Activated CD8-positive, alpha-beta memory T cell treated with anti-CD3 and anti-CD28 coated beads for 48 hours (primary cell): ENCODE measurements around the gene CNP.
"Not testable (repeated sequence)": the region's sequence is repeated elsewhere in the genome, so short reads cannot be mapped to it uniquely, and the experiment has no call there.

Experiments used
- DNase-seq, 3 experiments: peaks; one replicate each; pipeline ENCODE4 v3.0.0-alpha.2; 2020; ENCODE audit warnings: low read depth in 2 of 3, low spot score in 2 of 3

The CNP gene

GRCh38 chr17:42001729-42002128 is 35.1 kb downstream of the CNP start:
- DNase-seq, result no peak

- no peak for DNase-seq
Measured at GRCh38 chr17:42002175-42002791, 35.7 kb downstream of the CNP start.

DNA sequence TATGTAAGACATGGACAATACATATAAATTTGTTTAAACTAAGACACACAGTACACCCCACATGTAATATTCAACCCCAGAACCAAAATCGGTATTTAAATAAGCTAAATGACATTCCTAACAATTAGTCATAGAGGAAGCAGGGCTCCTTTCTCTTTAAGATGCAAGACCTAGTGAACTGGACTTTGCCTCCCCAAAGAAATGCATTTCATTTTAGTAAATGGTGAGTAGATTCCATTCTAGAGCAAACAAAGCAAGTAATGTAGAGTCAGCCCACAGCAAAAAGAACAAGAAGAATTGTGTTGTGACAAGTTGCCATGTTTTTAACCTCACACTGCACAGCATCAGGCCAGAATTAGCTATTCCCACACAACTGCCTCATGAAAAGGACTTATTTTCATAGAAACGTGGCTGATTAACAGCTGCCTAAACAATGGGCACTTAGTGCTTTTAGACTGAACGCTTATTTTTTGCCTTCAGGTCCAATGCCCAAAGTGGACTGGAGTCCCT is 36.3 kb downstream of the CNP start:
- DNase-seq, result no peak

- no peak for DNase-seq
Measured at GRCh38 chr17:42005166-42005565, 38.6 kb downstream of the CNP start.

DNA sequence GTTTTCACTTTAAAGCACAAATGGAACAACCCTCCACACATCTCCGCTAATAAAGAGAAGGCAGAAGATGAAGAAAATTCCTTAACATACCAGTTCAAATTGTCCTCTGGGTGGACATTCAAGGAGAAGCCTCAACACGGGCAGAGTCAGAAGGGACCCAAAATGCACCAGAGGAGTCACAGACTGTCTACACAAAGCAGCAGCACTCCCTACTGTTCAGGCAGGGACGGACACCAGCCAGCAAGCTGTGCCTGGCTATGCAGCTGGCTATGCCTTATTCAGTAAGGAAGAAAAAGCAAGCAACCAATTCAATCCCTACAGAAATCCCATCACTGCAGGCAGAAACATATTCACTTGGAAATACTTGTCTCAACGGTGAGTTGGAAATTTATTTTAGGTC is 42.6 kb downstream of the CNP start:
- no peak for DNase-seq

GRCh38 chr17:42010266-42010680 is 43.7 kb downstream of the CNP start:
- DNase-seq, result not testable (repeated sequence)

- no peak for DNase-seq
Measured at GRCh38 chr17:42010898-42011516, 44.4 kb downstream of the CNP start.

DNA sequence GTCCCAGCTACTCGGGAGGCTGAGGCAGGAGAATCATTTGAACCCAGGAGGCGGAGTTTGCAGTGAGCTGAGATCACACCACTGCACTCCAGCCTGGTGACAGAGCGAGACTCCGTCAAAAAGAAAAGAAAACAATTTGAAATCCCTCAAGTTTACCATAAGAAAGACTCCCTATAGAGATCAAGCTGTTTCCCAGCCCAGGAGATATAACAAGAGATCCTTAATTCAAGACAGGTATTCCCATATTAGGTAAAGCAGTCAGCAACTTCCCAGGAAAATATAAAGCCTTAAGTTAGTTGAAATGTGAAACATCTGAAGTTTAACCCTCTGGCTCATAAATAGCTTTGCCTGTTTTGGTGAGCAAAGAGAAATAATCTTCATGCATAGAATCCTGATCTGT is 45.8 kb downstream of the CNP start:
- not testable (repeated sequence) for DNase-seq

DNA sequence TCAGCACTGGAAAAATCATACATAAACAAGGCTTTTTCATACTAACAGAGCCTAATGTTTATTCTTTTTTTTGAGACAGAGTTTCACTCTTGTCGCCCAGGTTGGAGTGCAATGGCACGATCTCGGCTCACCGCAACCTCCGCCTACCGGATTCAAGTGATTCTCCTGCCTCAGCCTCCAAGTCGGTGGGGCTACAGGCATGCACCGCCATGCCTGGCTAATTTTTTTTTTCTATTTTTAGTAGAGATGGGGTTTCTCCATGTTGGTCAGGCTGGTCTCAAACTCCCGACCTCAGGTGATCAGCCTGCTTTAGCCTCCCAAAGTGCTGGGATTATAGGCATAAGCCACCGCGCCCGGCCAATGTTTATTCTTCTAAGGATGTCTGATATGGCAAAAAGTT is 47.1 kb downstream of the CNP start:
- DNase-seq, result not testable (repeated sequence)

- no peak for DNase-seq
Measured at GRCh38 chr17:42016411-42016831, 49.8 kb downstream of the CNP start.

GRCh38 chr17:42016941-42017865 is 50.6 kb downstream of the CNP start, which contains the start of gene DNAJC7:
Gene DNAJC7, minus strand, starts transcription at chr17:42017439. Its CDS starts 23 bp downstream, at chr17:42017416.
- peak; percentile 77 to 85 (median 80) for DNase-seq

DNA sequence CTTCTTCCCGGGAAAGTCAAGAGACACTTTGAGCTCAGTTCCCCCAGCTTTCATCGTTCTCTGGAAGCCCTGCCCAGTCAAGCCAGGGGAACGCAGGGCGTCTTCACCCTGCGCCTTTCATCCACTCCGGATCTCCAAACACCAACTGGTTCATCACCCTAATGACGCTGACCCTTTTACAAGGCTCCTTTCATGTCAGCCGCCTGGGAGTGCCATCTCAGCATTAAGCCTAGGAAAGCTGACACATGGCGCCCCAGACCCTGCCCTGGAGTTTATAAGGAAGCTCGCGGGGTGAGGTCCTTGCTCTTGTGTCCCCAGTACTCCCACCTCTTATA is 51.2 kb downstream of the CNP start:
- no peak for DNase-seq

GRCh38 chr17:42018339-42018738 is 51.7 kb downstream of the CNP start:
- DNase-seq, result no peak

DNA sequence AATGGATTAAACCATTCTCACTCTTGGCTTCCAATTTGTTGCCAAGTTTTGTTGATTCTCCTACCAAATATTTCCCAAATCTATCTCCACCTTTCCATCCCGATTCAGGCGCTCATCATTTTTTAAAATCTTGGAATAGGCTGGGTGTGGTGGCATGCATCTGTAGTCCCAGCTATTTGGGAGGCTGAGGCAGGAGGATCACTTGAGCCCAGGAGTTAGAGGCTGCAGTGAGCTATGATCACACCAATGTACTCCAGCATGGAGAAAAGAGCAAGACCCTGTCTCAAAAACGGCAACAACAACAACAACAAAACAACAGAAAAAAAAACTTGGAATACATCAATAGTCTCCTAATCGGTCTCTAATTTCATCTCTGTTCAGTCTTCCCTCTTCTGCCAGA is 52.4 kb downstream of the CNP start:
- no peak for DNase-seq

- DNase-seq, result peak; percentile 80 to 87 (median 85)
Measured at GRCh38 chr17:42019509-42020404, 53.2 kb downstream of the CNP start, which contains the start of gene NKIRAS2. Gene NKIRAS2, plus strand, starts transcription at chr17:42020090. Its CDS starts 1,488 bp downstream, at chr17:42021578.

DNA sequence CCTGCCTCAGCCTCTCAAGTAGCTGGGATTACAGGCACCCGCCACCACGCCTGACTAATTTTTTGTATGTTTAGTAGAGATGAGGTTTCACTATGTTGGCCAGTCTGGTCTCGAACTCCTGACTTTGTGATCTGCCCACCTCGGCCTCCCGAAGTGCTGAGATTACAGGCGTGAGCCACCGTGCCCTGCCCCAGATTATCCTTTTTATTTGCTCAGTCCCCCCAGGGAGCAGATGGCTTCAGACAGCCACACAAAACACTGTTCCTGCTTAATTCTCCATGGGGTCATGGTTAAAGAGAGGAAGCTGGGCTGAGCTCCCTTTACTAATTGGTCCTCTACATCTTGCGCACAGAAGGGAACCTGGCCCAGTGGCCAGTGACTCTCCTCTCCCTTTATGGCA is 54.2 kb downstream of the CNP start:
- DNase-seq, result not testable (repeated sequence)

DNA sequence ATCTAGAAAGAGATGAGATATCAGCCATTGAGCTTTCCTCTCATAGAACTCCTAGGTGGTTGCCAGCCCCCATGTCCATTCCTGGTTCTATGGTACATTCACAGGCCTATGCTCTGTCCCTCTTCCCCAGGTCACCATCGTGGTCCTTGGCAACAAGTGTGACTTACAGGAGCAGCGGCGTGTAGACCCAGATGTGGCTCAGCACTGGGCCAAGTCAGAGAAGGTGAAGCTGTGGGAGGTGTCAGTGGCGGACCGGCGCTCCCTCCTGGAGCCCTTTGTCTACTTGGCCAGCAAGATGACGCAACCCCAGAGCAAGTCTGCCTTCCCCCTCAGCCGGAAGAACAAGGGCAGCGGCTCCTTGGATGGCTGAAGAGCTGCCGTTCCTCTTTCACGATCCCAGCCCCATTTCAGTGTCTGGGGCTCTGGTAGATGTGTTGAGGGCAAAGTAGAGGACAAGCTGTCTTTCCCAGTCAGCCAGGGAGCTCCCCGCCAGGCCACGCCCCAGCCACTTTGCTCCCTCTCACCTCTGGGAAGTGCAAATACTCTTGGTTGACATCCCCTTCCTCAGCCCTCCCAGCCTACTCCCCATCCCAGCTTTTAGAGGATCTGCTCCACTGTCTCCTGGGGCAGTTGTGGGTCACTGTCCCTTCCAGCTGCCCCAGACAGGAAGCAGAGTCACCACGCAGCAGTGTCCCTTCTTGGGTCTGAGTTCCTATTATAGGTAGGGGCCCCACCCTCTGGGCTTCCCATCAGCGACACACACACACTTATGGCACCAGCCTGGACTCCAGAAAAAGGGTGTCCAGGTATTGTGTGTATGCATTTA is 57.1 kb downstream of the CNP start:
- DNase-seq, result no peak

- DNase-seq, result no peak
Measured at GRCh38 chr17:42025191-42025579, 58.6 kb downstream of the CNP start.

GRCh38 chr17:42025936-42026335 is 59.3 kb downstream of the CNP start:
- DNase-seq, result no peak
